B cell (primary cell): ENCODE measurements around the gene PTPRN2. TPM values are rescaled to one million over a fixed set of nuclear protein-coding genes. Genes with fewer than 3 reads are reported as not detected.

Experiments used
- ATAC-seq: fragments of 200-7000 bp; cut with Tn5 transposase; one replicate; pipeline ENCODE4 v1.10.0; 2021; ENCODE audit warnings: low read depth, mild to moderate bottlenecking, moderate number of reproducible peaks, moderate library complexity
- CTCF ChIA-PET: fragments of 350-600 bp; sonication (Branson Sonifier 250); formaldehyde crosslinking; loops from one replicate; lab custom pipeline; 2021; ENCODE audit warnings: antibody characterized with exemption, inconsistent platforms; lab: Charles Lee
- POLR2A ChIA-PET: fragments of 350-600 bp; sonication (Branson Sonifier 250); formaldehyde crosslinking; loops from one replicate; lab custom pipeline; 2021; ENCODE audit warnings: antibody characterized with exemption; lab: Charles Lee
- DNase-seq: peaks from one replicate; pipeline ENCODE4 v3.0.0; 2013
- H2AFZ ChIP-seq: 2 replicates; pipeline ENCODE4 v1.6.1; 2012; ENCODE audit warnings: mild to moderate bottlenecking, low read depth, low read length; ENCODE audit not compliant: insufficient read depth, poor library complexity, severe bottlenecking
- H3K27ac ChIP-seq, 2 donors: 1 replicate in 1 of 2; 2 replicates in 1 of 2; pipeline ENCODE4 v1.5.1; 2012 to 2013; ENCODE audit warnings: low read length in 2 of 2, mild to moderate bottlenecking in 2 of 2, moderate library complexity in 1 of 2
- H3K27me3 ChIP-seq, 4 experiments: fragments of 200-600 bp in 1 of 4; sonication (generic) in 1 of 4; replicated peaks in 1 of 4; 1 replicate in 2 of 4; 2 replicates in 2 of 4; pipeline versions ENCODE4 v1.6.1 to v1.7.0; 2013 to 2016; ENCODE audit warnings: low read length in 3 of 4, mild to moderate bottlenecking in 2 of 4, mixed read lengths in 1 of 4, moderate library complexity in 1 of 4; ENCODE audit not compliant: insufficient read depth in 4 of 4, control insufficient read depth in 3 of 4; ENCODE audit errors: control extremely low read depth in 1 of 4
- H3K36me3 ChIP-seq, 2 experiments: replicated peaks in 1 of 2; 1 replicate in 1 of 2; 2 replicates in 1 of 2; pipeline versions ENCODE4 v1.6.1 to v1.7.1; 2013; ENCODE audit warnings: low read length in 1 of 2; ENCODE audit not compliant: insufficient read depth in 2 of 2, control insufficient read depth in 1 of 2; ENCODE audit errors: control extremely low read depth in 1 of 2, extremely low read depth in 1 of 2
- H3K4me1 ChIP-seq, 2 donors: fragments of 200-600 bp in 1 of 2; sonication (generic) in 1 of 2; 1 replicate in 1 of 2; 2 replicates in 1 of 2; pipeline versions ENCODE4 v1.5.1 to v1.6.1; 2013 to 2017; ENCODE audit warnings: low read length in 2 of 2; ENCODE audit not compliant: control insufficient read depth in 2 of 2, insufficient read depth in 2 of 2
- H3K4me2 ChIP-seq: replicated peaks from 2 replicates; pipeline ENCODE3; 2012; ENCODE audit warnings: mild to moderate bottlenecking, low read depth, low read length; ENCODE audit not compliant: poor library complexity, severe bottlenecking
- H3K4me3 ChIP-seq, 5 experiments: fragments of 200-600 bp in 1 of 5; sonication (generic) in 1 of 5; 1 replicate in 3 of 5; 2 replicates in 2 of 5; pipeline versions ENCODE4 v1.5.1 to v1.7.0; 2011 to 2016; ENCODE audit warnings: low read length in 4 of 5, mild to moderate bottlenecking in 4 of 5, low read depth in 2 of 5, control low read depth in 1 of 5, moderate library complexity in 1 of 5; ENCODE audit not compliant: insufficient read depth in 1 of 5; ENCODE audit errors: control extremely low read depth in 1 of 5, extremely low read depth in 1 of 5
- H3K79me2 ChIP-seq: fragments of 200-600 bp; sonication (generic); one replicate; pipeline ENCODE4 v1.6.0; 2016; ENCODE audit warnings: low read length; ENCODE audit not compliant: control insufficient read depth, insufficient read depth
- H3K9ac ChIP-seq: fragments of 200-600 bp; sonication (generic); 2 replicates; pipeline ENCODE4 v1.6.1; 2017; ENCODE audit warnings: mild to moderate bottlenecking, low read length, moderate library complexity
- H3K9me3 ChIP-seq, 3 donors: one replicate each; pipeline versions ENCODE4 v1.6.1 to v1.7.1; 2013; ENCODE audit warnings: low read length in 2 of 3; ENCODE audit not compliant: control insufficient read depth in 2 of 3, insufficient read depth in 1 of 3; ENCODE audit errors: control extremely low read depth in 1 of 3
- H4K20me1 ChIP-seq: 2 replicates; pipeline ENCODE4 v1.6.0; 2012; ENCODE audit warnings: mild to moderate bottlenecking, low read length; ENCODE audit not compliant: insufficient read depth, control insufficient read depth, poor library complexity, severe bottlenecking
- H3K27ac Mint-ChIP-seq: one replicate; pipeline ENCODE4 v1.8.0; 2021; ENCODE audit warnings: mixed read lengths
- H3K27me3 Mint-ChIP-seq: one replicate; pipeline ENCODE4 v1.8.0; 2021; ENCODE audit warnings: mixed read lengths
- H3K4me1 Mint-ChIP-seq: one replicate; pipeline ENCODE4 v1.8.0; 2021; ENCODE audit warnings: mixed read lengths
- H3K4me3 Mint-ChIP-seq: one replicate; pipeline ENCODE4 v1.8.0; 2021; ENCODE audit warnings: mixed read lengths
- H3K9me3 Mint-ChIP-seq: one replicate; pipeline ENCODE4 v1.8.0; 2022; ENCODE audit warnings: mixed read lengths; ENCODE audit not compliant: insufficient read depth
- CTCF ChIP-seq: fragments of 200-600 bp; IDR thresholded peaks from one replicate; pipeline ENCODE4 v1.8.0; 2022; ENCODE audit warnings: antibody characterized with exemption, mild to moderate bottlenecking
- EZH2 ChIP-seq: IDR thresholded peaks from 2 replicates; pipeline ENCODE4 v1.6.1; 2012; ENCODE audit warnings: borderline replicate concordance, low read depth, mild to moderate bottlenecking, moderate library complexity, low read length; ENCODE audit not compliant: insufficient read depth, poor library complexity, severe bottlenecking
- WGBS: methylation state at CpG from one replicate; pipeline ENCODE4 v1.1.5; 2013; ENCODE audit warnings: missing lambda C conversion rate; ENCODE audit not compliant: insufficient coverage; 5-methylcytosine and 5-hydroxymethylcytosine counted together
- intact Hi-C: fragments of 100-400 bp; cut with micrococcal nuclease; formaldehyde crosslinking; loops from one replicate; pipeline ENCODE4 v1.10.0; 2022
- polyA plus RNA-seq: library from polyadenylated mRNA; depleted of rRNA; stranded (reverse); fragments of >200 nt; gene quantifications from 2 replicates; pipeline ENCODE4 v1.2.3, GENCODE V29; 2012
- total RNA-seq, 2 donors: library from RNA; stranded (reverse); fragments of 120-200 nt in 1 of 2; gene quantifications; 1 replicate in 1 of 2; 2 replicates in 1 of 2; pipeline versions ENCODE4 v1.2.3 to v1.2.4, GENCODE V29; 2013 to 2022

Gene PTPRN2
- total and polyA plus RNA-seq, 2 donors (not counting 1 experiment from before 2014, with no cell fraction given), result 2.0 to 5.0 TPM

- H3K4me3 ChIP-seq, result no peak overlapping the region
- H3K27ac ChIP-seq, result no peak overlapping the region
- POLR2A ChIA-PET, result no interaction called here
- CTCF ChIA-PET, result no interaction called here
- Mint-ChIP-seq H3K4me1 (no peaks in the 10 kb centered on the region), H3K4me3 (no peak overlapping the region), H3K27ac (no peak overlapping the region), H3K9me3 (peaks cover 5% of the 10 kb centered on the region), H3K27me3 (no peaks in the 10 kb centered on the region)
- DNase-seq (no peak), ATAC-seq (no peak)
- no peaks in the 10 kb centered on the region for H3K27me3 ChIP-seq
- TF ChIP-seq CTCF (no peak), EZH2 (no peak)
- no peaks in the 10 kb centered on the region for H3K36me3 ChIP-seq
- intact Hi-C loops, result no loop called here
- H2AFZ ChIP-seq, result no peak overlapping the region
- H4K20me1 ChIP-seq, result no peaks in the 10 kb centered on the region
- H3K9ac ChIP-seq, result no peak overlapping the region
- peaks cover 0 to 29% (median 0%) of the 10 kb centered on the region in 3 donors for H3K9me3 ChIP-seq
- H3K4me1 ChIP-seq, result no peaks in the 10 kb centered on the region
- 84% methylated on average over 7 of the region's 21 CpGs for WGBS
- no peak overlapping the region for H3K4me2 ChIP-seq
- H3K79me2 ChIP-seq, result no peaks in the 10 kb centered on the region
Measured at GRCh38 chr7:157819455-157819807, 768.2 kb downstream of the PTPRN2 start.

- H3K9ac ChIP-seq, result no peak overlapping the region
- H3K79me2 ChIP-seq, result no peaks in the 10 kb centered on the region
- H3K4me1 ChIP-seq, result no peaks in the 10 kb centered on the region
- H4K20me1 ChIP-seq, result no peaks in the 10 kb centered on the region
- no peak overlapping the region for H3K4me2 ChIP-seq
- DNase-seq, result no peak
- no peak overlapping the region for H2AFZ ChIP-seq
- CTCF ChIA-PET, result no interaction called here
- WGBS, result 94% methylated on average over 13 of the region's 20 CpGs
- Mint-ChIP-seq H3K4me3 (no peak overlapping the region), H3K27ac (no peak overlapping the region), H3K9me3 (peaks cover 5% of the 10 kb centered on the region), H3K4me1 (no peaks in the 10 kb centered on the region), H3K27me3 (no peaks in the 10 kb centered on the region)
- no peaks in the 10 kb centered on the region for H3K27me3 ChIP-seq
- peaks cover 0 to 25% (median 0%) of the 10 kb centered on the region in 3 donors for H3K9me3 ChIP-seq
- TF ChIP-seq CTCF, result no peak
- no peaks in the 10 kb centered on the region for H3K36me3 ChIP-seq
- no peak overlapping the region for H3K27ac ChIP-seq
- POLR2A ChIA-PET, result no interaction called here
- intact Hi-C loops, result no loop called here
- H3K4me3 ChIP-seq, result no peak overlapping the region
- no peak for ATAC-seq
Measured at GRCh38 chr7:157818701-157819454, 768.7 kb downstream of the PTPRN2 start.
